ENCODE measurements around the gene LRCH1.
A peak's percentile ranks its signal among the peaks of the same experiment; 100 is the strongest.

The LRCH1 gene

GRCh38 chr13:46631179-46631542 is 78.2 kb downstream of the LRCH1 start:
- in situ Hi-C loops (cut with HindIII; ENCODE audit: low pct_unique_long_range_greater_than_20kb, low sequenced_read_pairs), result no loop called here
- no peak for TF ChIP-seq JUND (IDR thresholded peaks at IDR 0.05; ENCODE audit: low read depth)
- DNase-seq (ENCODE audit: low read depth in 1 of 2, low spot score in 1 of 2), result no peak

GRCh38 chr13:46632176-46632575 is 79.2 kb downstream of the LRCH1 start:
- no peak for TF ChIP-seq JUND (IDR thresholded peaks at IDR 0.05; ENCODE audit: low read depth)
- in situ Hi-C loops (cut with HindIII; ENCODE audit: low pct_unique_long_range_greater_than_20kb, low sequenced_read_pairs), result no loop called here
- DNase-seq (ENCODE audit: low read depth in 1 of 2, low spot score in 1 of 2), result no peak

- in situ Hi-C loops (cut with HindIII; ENCODE audit: low pct_unique_long_range_greater_than_20kb, low sequenced_read_pairs), result no loop called here
- no peak for TF ChIP-seq JUND (IDR thresholded peaks at IDR 0.05; ENCODE audit: low read depth)
- DNase-seq (ENCODE audit: low read depth in 1 of 2, low spot score in 1 of 2), result peak in 1 of 2 experiments; percentile 37
These were observed 80.4 kb downstream of the LRCH1 start for GRCh38 chr13:46633416-46633815.

GRCh38 chr13:46636451-46636850 is 83.5 kb downstream of the LRCH1 start:
- no peak for DNase-seq (ENCODE audit: low read depth in 1 of 2, low spot score in 1 of 2)
- in situ Hi-C loops (cut with HindIII; ENCODE audit: low pct_unique_long_range_greater_than_20kb, low sequenced_read_pairs), result no loop called here
- TF ChIP-seq JUND (IDR thresholded peaks at IDR 0.05; ENCODE audit: low read depth), result no peak

GRCh38 chr13:46637213-46637612 is 84.2 kb downstream of the LRCH1 start:
- in situ Hi-C loops (cut with HindIII; ENCODE audit: low pct_unique_long_range_greater_than_20kb, low sequenced_read_pairs), result no loop called here
- no peak for DNase-seq (ENCODE audit: low read depth in 1 of 2, low spot score in 1 of 2)
- no peak for TF ChIP-seq JUND (IDR thresholded peaks at IDR 0.05; ENCODE audit: low read depth)

GRCh38 chr13:46638262-46638661 is 85.3 kb downstream of the LRCH1 start:
- TF ChIP-seq JUND (IDR thresholded peaks at IDR 0.05; ENCODE audit: low read depth), result no peak
- no peak for DNase-seq (ENCODE audit: low read depth in 1 of 2, low spot score in 1 of 2)
- in situ Hi-C loops (cut with HindIII; ENCODE audit: low pct_unique_long_range_greater_than_20kb, low sequenced_read_pairs), result no loop called here

GRCh38 chr13:46639033-46639981 is 86.3 kb downstream of the LRCH1 start:
- in situ Hi-C loops (cut with HindIII; ENCODE audit: low pct_unique_long_range_greater_than_20kb, low sequenced_read_pairs), result no loop called here
- no peak for DNase-seq (ENCODE audit: low read depth in 1 of 2, low spot score in 1 of 2)
- TF ChIP-seq JUND (IDR thresholded peaks at IDR 0.05; ENCODE audit: low read depth), result no peak

GRCh38 chr13:46640843-46641242 is 87.9 kb downstream of the LRCH1 start:
- no peak for TF ChIP-seq JUND (IDR thresholded peaks at IDR 0.05; ENCODE audit: low read depth)
- in situ Hi-C loops (cut with HindIII; ENCODE audit: low pct_unique_long_range_greater_than_20kb, low sequenced_read_pairs), result no loop called here
- no peak for DNase-seq (ENCODE audit: low read depth in 1 of 2, low spot score in 1 of 2)

- no peak for DNase-seq (ENCODE audit: low read depth in 1 of 2, low spot score in 1 of 2)
- in situ Hi-C loops (cut with HindIII; ENCODE audit: low pct_unique_long_range_greater_than_20kb, low sequenced_read_pairs), result no loop called here
- no peak for TF ChIP-seq JUND (IDR thresholded peaks at IDR 0.05; ENCODE audit: low read depth)
These were observed 88.5 kb downstream of the LRCH1 start for GRCh38 chr13:46641274-46642081.

- in situ Hi-C loops (cut with HindIII; ENCODE audit: low pct_unique_long_range_greater_than_20kb, low sequenced_read_pairs), result no loop called here
- DNase-seq (ENCODE audit: low read depth in 1 of 2, low spot score in 1 of 2), result no peak
- no peak for TF ChIP-seq JUND (IDR thresholded peaks at IDR 0.05; ENCODE audit: low read depth)
These were observed 89.3 kb downstream of the LRCH1 start for GRCh38 chr13:46642254-46642653.

- in situ Hi-C loops (cut with HindIII; ENCODE audit: low pct_unique_long_range_greater_than_20kb, low sequenced_read_pairs), result no loop called here
- no peak for DNase-seq (ENCODE audit: low read depth in 1 of 2, low spot score in 1 of 2)
- TF ChIP-seq JUND (IDR thresholded peaks at IDR 0.05; ENCODE audit: low read depth), result no peak
These were observed 90.3 kb downstream of the LRCH1 start for GRCh38 chr13:46643165-46643777.

- no peak for TF ChIP-seq JUND (IDR thresholded peaks at IDR 0.05; ENCODE audit: low read depth)
- in situ Hi-C loops (cut with HindIII; ENCODE audit: low pct_unique_long_range_greater_than_20kb, low sequenced_read_pairs), result no loop called here
- DNase-seq (ENCODE audit: low read depth in 1 of 2, low spot score in 1 of 2), result no peak
These were observed 91.8 kb downstream of the LRCH1 start for GRCh38 chr13:46644816-46645215.
